IMR-90 (cell line): ENCODE measurements around the gene CCDC152. TPM values are rescaled to one million over a fixed set of nuclear protein-coding genes. Genes with fewer than 3 reads are reported as not detected.

Experiments
- ATAC-seq: fragments of 200-7000 bp; cut with Tn5 transposase; 2 replicates; pipeline ENCODE4 v1.9.1; 2020; ENCODE audit warnings: low read depth, mild to moderate bottlenecking, moderate library complexity
- BruUV-seq: library from RNA; stranded (reverse); fragments of 400-500 nt; replicated peaks from 2 replicates; lab custom pipeline; 2021; lab: Mats Ljungman, UMichigan
- CTCF ChIA-PET: fragments of 300-600 bp; formaldehyde crosslinking; extraction: SDS; loops from one replicate; lab custom pipeline; 2021; ENCODE audit warnings: antibody characterized with exemption; lab: Yijun Ruan, JAX
- POLR2A ChIA-PET: fragments of 300-600 bp; sonication (Branson Sonifier 250); formaldehyde crosslinking; loops from one replicate; lab custom pipeline; 2022; ENCODE audit warnings: antibody characterized with exemption; ENCODE audit not compliant: unreplicated experiment; lab: Charles Lee
- DNase-seq: peaks from one replicate; pipeline ENCODE4 v3.0.0; 2013
- H2AFZ ChIP-seq: replicated peaks from 2 replicates; pipeline ENCODE3; 2013; ENCODE audit warnings: low read length, mild to moderate bottlenecking; ENCODE audit not compliant: poor library complexity
- H2AK5ac ChIP-seq: 2 replicates; pipeline ENCODE4 v1.6.1; 2013; ENCODE audit warnings: low read depth, low read length, inconsistent platforms
- H2AK9ac ChIP-seq: replicated peaks from 2 replicates; pipeline ENCODE3; 2013; ENCODE audit warnings: mild to moderate bottlenecking, low read depth, low read length, moderate library complexity; ENCODE audit not compliant: poor library complexity
- H2BK120ac ChIP-seq: 2 replicates; pipeline ENCODE4 v1.6.1; 2013; ENCODE audit warnings: low read depth, low read length, inconsistent platforms
- H2BK15ac ChIP-seq: 3 replicates; pipeline ENCODE4 v1.6.1; 2013; ENCODE audit warnings: low read depth, low read length, inconsistent platforms
- H2BK20ac ChIP-seq: 2 replicates; pipeline ENCODE4 v1.6.1; 2013; ENCODE audit warnings: low read depth, mild to moderate bottlenecking, inconsistent platforms, low read length, moderate library complexity
- H2BK5ac ChIP-seq: 2 replicates; pipeline ENCODE4 v1.6.1; 2013; ENCODE audit warnings: mild to moderate bottlenecking, low read depth, low read length, inconsistent platforms; ENCODE audit not compliant: poor library complexity, severe bottlenecking
- H3K14ac ChIP-seq: replicated peaks from 2 replicates; pipeline ENCODE4 v1.6.1; 2013; ENCODE audit warnings: low read depth, low read length, inconsistent platforms
- H3K18ac ChIP-seq: 2 replicates; pipeline ENCODE4 v1.6.1; 2013; ENCODE audit warnings: low read depth, low read length, control low read depth
- H3K23ac ChIP-seq: 2 replicates; pipeline ENCODE4 v1.6.1; 2013; ENCODE audit warnings: low read depth, low read length, inconsistent platforms
- H3K27ac ChIP-seq: 2 replicates; pipeline ENCODE4 v1.5.1; 2013; ENCODE audit warnings: mild to moderate bottlenecking, control low read depth, low read length; ENCODE audit not compliant: insufficient read depth
- H3K27me3 ChIP-seq: 2 replicates; pipeline ENCODE4 v1.6.1; 2013; ENCODE audit warnings: low read length; ENCODE audit not compliant: control insufficient read depth, insufficient read depth
- H3K36me3 ChIP-seq: 2 replicates; pipeline ENCODE4 v1.6.1; 2013; ENCODE audit warnings: low read length, mixed read lengths; ENCODE audit not compliant: control insufficient read depth, insufficient read depth
- H3K4ac ChIP-seq: 2 replicates; pipeline ENCODE4 v1.6.1; 2013; ENCODE audit warnings: low read depth, low read length, inconsistent platforms
- H3K4me1 ChIP-seq: 2 replicates; pipeline ENCODE4 v1.6.1; 2013; ENCODE audit warnings: low read length, mixed read lengths; ENCODE audit not compliant: control insufficient read depth, insufficient read depth
- H3K4me2 ChIP-seq: 2 replicates; pipeline ENCODE4 v1.6.1; 2013; ENCODE audit warnings: low read depth, mild to moderate bottlenecking, control low read depth, low read length, moderate library complexity
- H3K4me3 ChIP-seq: 2 replicates; pipeline ENCODE4 v1.5.1; 2013; ENCODE audit warnings: low read depth, mild to moderate bottlenecking, control low read depth, low read length, moderate library complexity; ENCODE audit not compliant: insufficient read depth
- H3K56ac ChIP-seq: 2 replicates; pipeline ENCODE4 v1.6.1; 2013; ENCODE audit warnings: low read length, inconsistent platforms; ENCODE audit not compliant: insufficient read depth; ENCODE audit errors: extremely low read depth
- H3K79me1 ChIP-seq, 2 experiments: 2 replicates each; pipeline ENCODE4 v1.6.1; 2013; ENCODE audit warnings: low read length in 2 of 2, inconsistent platforms in 1 of 2, low read depth in 1 of 2
- H3K9ac ChIP-seq: 2 replicates; pipeline ENCODE4 v1.6.1; 2013; ENCODE audit warnings: low read depth, low read length, control low read depth
- H3K9me1 ChIP-seq: 2 replicates; pipeline ENCODE4 v1.6.1; 2013; ENCODE audit warnings: low read length, inconsistent platforms; ENCODE audit not compliant: insufficient read depth
- H3K9me3 ChIP-seq: 2 replicates; pipeline ENCODE4 v1.6.1; 2013; ENCODE audit warnings: low read length; ENCODE audit not compliant: control insufficient read depth, insufficient read depth
- H4K20me1 ChIP-seq: 2 replicates; pipeline ENCODE4 v1.6.1; 2013; ENCODE audit warnings: low read length, inconsistent platforms; ENCODE audit not compliant: insufficient read depth
- H4K5ac ChIP-seq: 2 replicates; pipeline ENCODE4 v1.6.1; 2013; ENCODE audit warnings: mild to moderate bottlenecking, low read depth, low read length, control low read depth
- H4K8ac ChIP-seq, 2 experiments: 2 replicates each; pipeline ENCODE4 v1.6.1; 2013; ENCODE audit warnings: low read depth in 2 of 2, low read length in 2 of 2, control low read depth in 1 of 2, inconsistent platforms in 1 of 2
- H4K91ac ChIP-seq: 2 replicates; pipeline ENCODE4 v1.6.1; 2013; ENCODE audit warnings: low read depth, low read length, inconsistent platforms; ENCODE audit not compliant: insufficient read depth
- BHLHE40 ChIP-seq: fragments of 150-350 bp; IDR thresholded peaks from 2 replicates; pipeline ENCODE4 v1.6.1; 2016; ENCODE audit warnings: mild to moderate bottlenecking, low read depth, low read length
- ELK1 ChIP-seq: fragments of 150-350 bp; IDR thresholded peaks from 2 replicates; pipeline ENCODE4 v1.6.1; 2016; ENCODE audit warnings: low read depth, mild to moderate bottlenecking, low read length, moderate library complexity, borderline replicate concordance
- FOS ChIP-seq: fragments of 150-350 bp; IDR thresholded peaks from 2 replicates; pipeline ENCODE4 v1.6.1; 2016; ENCODE audit warnings: low read depth, low read length
- MXI1 ChIP-seq: IDR thresholded peaks from 2 replicates; pipeline ENCODE4 v1.6.1; 2012; ENCODE audit warnings: low read depth, mild to moderate bottlenecking, low read length, moderate library complexity, borderline replicate concordance
- NFE2L2 ChIP-seq: fragments of 150-350 bp; IDR thresholded peaks from 2 replicates; pipeline ENCODE4 v1.6.1; 2016; ENCODE audit warnings: low read depth, mild to moderate bottlenecking, low read length
- RFX5 ChIP-seq: IDR thresholded peaks from 2 replicates; pipeline ENCODE4 v1.8.0; 2012; ENCODE audit warnings: low read depth, mild to moderate bottlenecking, low read length, moderate library complexity
- WGBS, 2 experiments: methylation state at CpG; one replicate each; pipeline versions ENCODE4 v1.1.5 to v1.1.7; 2013; ENCODE audit warnings: missing lambda C conversion rate in 2 of 2; ENCODE audit not compliant: insufficient read length in 1 of 2; ENCODE audit errors: extremely low coverage in 2 of 2; 5-methylcytosine and 5-hydroxymethylcytosine counted together
- dilution Hi-C: fragments of 300-500 bp; cut with HindIII; formaldehyde crosslinking; loops from one replicate; pipeline ENCODE4 v1.14.3; 2018; ENCODE audit warnings: low sequenced_read_pairs; ENCODE audit not compliant: unreplicated experiment
- in situ Hi-C: fragments of 300-500 bp; cut with MboI; formaldehyde crosslinking; loops from 3 replicates; pipeline ENCODE4 v1.14.3; 2019; ENCODE audit warnings: low sequenced_read_pairs, inconsistent platforms, mixed read lengths
- intact Hi-C: fragments of 100-400 bp; cut with micrococcal nuclease; formaldehyde crosslinking; loops from 2 replicates; pipeline ENCODE4 v1.10.0; 2022
- polyA plus RNA-seq, 3 experiments: library from polyadenylated mRNA; depleted of rRNA; stranded (reverse); fragments of >200 nt; gene quantifications; 2 replicates each; pipeline ENCODE4 v1.2.3, GENCODE V29; 2012; ENCODE audit warnings: low replicate concordance in 1 of 3
- total RNA-seq: library from RNA; depleted of rRNA; stranded (reverse); fragments of >200 nt; gene quantifications from 2 replicates; pipeline ENCODE4 v1.2.3, GENCODE V29; 2012

CCDC152 gene
- total and polyA plus RNA-seq, 2 of the 4 experiments (the other 2 are of a cell fraction): 0.87 to 0.90 TPM

GRCh38 chr5:42781584-42781983, 25.0 kb downstream of the CCDC152 start:
- H3K4me2 ChIP-seq: no peak overlapping the region
- no peak overlapping the region for H2BK15ac ChIP-seq
- H4K8ac ChIP-seq: no peak overlapping the region
- H3K36me3 ChIP-seq: no peaks in the 10 kb centered on the region
- H3K56ac ChIP-seq: no peak overlapping the region
- H2AFZ ChIP-seq: no peak overlapping the region
- H3K27ac ChIP-seq: no peak overlapping the region
- H3K14ac ChIP-seq: no peak overlapping the region
- 100% methylated on average over 1 of the region's 1 CpG; no CpG with 5 or more reads in 1 of the 2 experiments for WGBS, 2 experiments
- H4K5ac ChIP-seq: no peak overlapping the region
- dilution Hi-C loops (no loop called here), intact Hi-C loops (no loop called here), in situ Hi-C loops (no loop called here)
- CTCF ChIA-PET: no interaction called here
- no peak overlapping the region for H3K9ac ChIP-seq
- H4K20me1 ChIP-seq: no peaks in the 10 kb centered on the region
- no peaks in the 10 kb centered on the region for H3K9me1 ChIP-seq
- no peaks in the 10 kb centered on the region for H3K27me3 ChIP-seq
- no peak overlapping the region for H3K4ac ChIP-seq
- H3K23ac ChIP-seq: no peak overlapping the region
- H3K4me3 ChIP-seq: no peak overlapping the region
- POLR2A ChIA-PET: no interaction called here
- TF ChIP-seq NFE2L2 (no peak), RFX5 (no peak), BHLHE40 (no peak), FOS (no peak), MXI1 (no peak), ELK1 (no peak)
- H2AK5ac ChIP-seq: no peak overlapping the region
- no peak overlapping the region for H4K91ac ChIP-seq
- no peak overlapping the region for H2BK20ac ChIP-seq
- H2BK120ac ChIP-seq: no peak overlapping the region
- no peak overlapping the region for H2BK5ac ChIP-seq
- no peak for ATAC-seq
- DNase-seq: no peak
- H3K4me1 ChIP-seq: no peaks in the 10 kb centered on the region
- BruUV-seq: no TSS peak
- no peak overlapping the region for H2AK9ac ChIP-seq
- H3K9me3 ChIP-seq: no peaks in the 10 kb centered on the region
- H3K79me1 ChIP-seq: no peaks in the 10 kb centered on the region
- no peak overlapping the region for H3K18ac ChIP-seq
